Osteocyte (in vitro differentiated cells): ENCODE measurements around the gene PPP1R9A. TPM values are rescaled to one million over a fixed set of nuclear protein-coding genes. Genes with fewer than 3 reads are reported as not detected.

ENCODE experiments used
- DNase-seq: peaks from one replicate; pipeline ENCODE4 v3.0.0; 2021; ENCODE audit warnings: mixed read lengths; ENCODE audit not compliant: unreplicated experiment; ENCODE audit errors: extremely low spot score
- H3K27ac Mint-ChIP-seq: one replicate; pipeline ENCODE4 v1.8.0; 2021; ENCODE audit warnings: mild to moderate bottlenecking, mixed read lengths; ENCODE audit not compliant: unreplicated experiment
- H3K27me3 Mint-ChIP-seq: one replicate; pipeline ENCODE4 v1.8.0; 2021; ENCODE audit warnings: mixed read lengths; ENCODE audit not compliant: unreplicated experiment
- H3K36me3 Mint-ChIP-seq: one replicate; pipeline ENCODE4 v1.8.0; 2021; ENCODE audit warnings: mixed read lengths; ENCODE audit not compliant: unreplicated experiment
- H3K4me1 Mint-ChIP-seq: one replicate; pipeline ENCODE4 v1.8.0; 2021; ENCODE audit warnings: mixed read lengths; ENCODE audit not compliant: unreplicated experiment
- H3K4me3 Mint-ChIP-seq: one replicate; pipeline ENCODE4 v1.8.0; 2021; ENCODE audit warnings: mild to moderate bottlenecking, moderate library complexity, mixed read lengths; ENCODE audit not compliant: unreplicated experiment
- H3K9me3 Mint-ChIP-seq: one replicate; pipeline ENCODE4 v1.8.0; 2021; ENCODE audit warnings: mixed read lengths; ENCODE audit not compliant: unreplicated experiment
- CTCF ChIP-seq: fragments of 200-600 bp; sonication (generic); IDR thresholded peaks from 2 replicates; pipeline ENCODE4 v1.5.0; 2021; ENCODE audit warnings: antibody characterized with exemption, mild to moderate bottlenecking, moderate library complexity
- total RNA-seq: library from RNA; stranded (reverse); gene quantifications from 2 replicates; pipeline ENCODE4 v1.2.1, GENCODE V29; 2021

PPP1R9A gene
- total RNA-seq, 1 donor from 2014 or later = 3.4 TPM

GRCh38 chr7:95276114-95276513, 368.7 kb downstream of the PPP1R9A start:
- DNase-seq = no peak

DNA sequence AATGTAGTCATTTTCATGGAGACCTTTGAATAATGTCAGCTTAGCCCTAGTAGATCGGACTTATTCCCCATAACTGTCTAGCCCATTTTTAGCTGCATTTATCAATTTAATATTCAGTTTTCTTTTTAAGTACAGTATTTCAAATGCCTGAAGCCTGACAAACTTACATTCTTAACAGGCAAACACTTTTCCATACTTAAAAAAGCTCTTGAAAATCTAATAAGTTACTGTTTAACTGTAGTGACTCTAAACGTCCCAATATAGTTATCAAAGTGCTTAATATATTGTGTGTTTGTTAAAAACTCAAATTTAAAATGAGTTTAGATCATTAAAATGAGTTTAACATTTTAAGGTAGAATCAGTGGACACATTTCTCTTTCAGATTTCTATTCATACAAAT, 372.0 kb downstream of the PPP1R9A start:
- Mint-ChIP-seq H3K27me3 (peaks cover 4% of the 10 kb centered on the region), H3K4me1 (no peaks in the 10 kb centered on the region), H3K27ac (no peak overlapping the region), H3K36me3 (no peaks in the 10 kb centered on the region), H3K9me3 (no peaks in the 10 kb centered on the region), H3K4me3 (no peak overlapping the region)
- no peak for TF ChIP-seq CTCF
- DNase-seq = no peak

More at GRCh38 chr7:95276114-95276513, 368.7 kb downstream of the PPP1R9A start:
- no peak overlapping the region for H3K27ac Mint-ChIP-seq
- no peak overlapping the region for H3K4me3 Mint-ChIP-seq
- H3K36me3 Mint-ChIP-seq = no peaks in the 10 kb centered on the region
- H3K4me1 Mint-ChIP-seq = no peaks in the 10 kb centered on the region
- TF ChIP-seq CTCF = no peak
- H3K9me3 Mint-ChIP-seq = no peaks in the 10 kb centered on the region
- peaks cover 4% of the 10 kb centered on the region for H3K27me3 Mint-ChIP-seq

DNA sequence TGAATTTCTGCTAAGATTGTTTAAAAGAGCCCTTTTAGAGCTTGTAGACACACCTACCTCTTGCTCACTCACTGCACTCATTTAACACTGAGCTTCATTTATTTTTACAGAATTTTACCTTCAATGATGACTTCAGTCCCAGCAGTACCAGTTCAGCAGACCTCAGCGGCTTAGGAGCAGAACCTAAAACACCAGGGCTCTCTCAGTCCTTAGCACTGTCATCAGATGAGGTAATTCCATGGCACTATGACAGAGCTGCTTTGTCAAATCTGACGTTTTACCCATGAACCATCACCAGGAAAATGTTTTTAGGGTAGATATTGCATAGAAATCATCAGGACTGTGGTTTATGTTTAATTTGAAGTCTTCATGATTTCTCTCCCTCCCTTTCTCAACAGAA, 378.7 kb downstream of the PPP1R9A start:
- H3K27ac Mint-ChIP-seq = no peak overlapping the region
- no peak for TF ChIP-seq CTCF
- no peak for DNase-seq
- H3K4me3 Mint-ChIP-seq = no peak overlapping the region
- peaks cover 2% of the 10 kb centered on the region for H3K27me3 Mint-ChIP-seq
- no peaks in the 10 kb centered on the region for H3K36me3 Mint-ChIP-seq
- H3K4me1 Mint-ChIP-seq = no peaks in the 10 kb centered on the region
- H3K9me3 Mint-ChIP-seq = no peaks in the 10 kb centered on the region

DNA sequence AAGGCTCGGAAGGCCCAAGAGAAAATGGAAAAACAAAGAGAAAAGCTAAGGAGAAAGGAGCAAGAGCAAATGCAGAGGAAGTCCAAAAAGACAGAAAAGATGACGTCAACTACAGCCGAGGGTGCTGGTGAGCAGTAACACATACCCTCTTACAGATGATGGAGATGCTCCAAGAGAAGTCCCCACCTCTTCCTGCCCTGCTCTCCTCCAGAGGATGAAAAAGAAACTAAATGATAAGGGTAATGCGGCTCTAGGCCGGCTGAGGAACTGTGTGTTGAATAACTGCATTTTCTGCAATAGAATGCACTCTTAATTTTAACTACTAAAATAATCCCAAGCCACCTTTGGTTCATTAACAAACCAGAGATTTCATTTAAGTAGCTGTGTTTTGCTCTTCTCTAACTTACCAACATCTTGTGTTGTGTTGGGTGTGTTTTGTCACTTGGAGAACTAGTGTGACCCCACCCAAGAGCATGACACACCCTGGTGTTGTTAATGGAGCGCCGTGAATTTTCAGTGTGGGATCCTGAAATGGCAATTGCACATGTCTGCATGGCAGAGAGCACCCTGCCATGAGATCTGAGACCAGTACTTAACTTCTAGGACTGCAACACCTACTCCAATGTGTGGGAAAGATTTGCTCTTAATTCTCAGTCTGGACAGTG, 382.9 kb downstream of the PPP1R9A start:
- no peaks in the 10 kb centered on the region for H3K4me1 Mint-ChIP-seq
- H3K36me3 Mint-ChIP-seq = no peaks in the 10 kb centered on the region
- DNase-seq = no peak
- no peak overlapping the region for H3K4me3 Mint-ChIP-seq
- H3K27ac Mint-ChIP-seq = no peak overlapping the region
- H3K27me3 Mint-ChIP-seq = peaks cover 2% of the 10 kb centered on the region
- H3K9me3 Mint-ChIP-seq = no peaks in the 10 kb centered on the region
- TF ChIP-seq CTCF = no peak

DNA sequence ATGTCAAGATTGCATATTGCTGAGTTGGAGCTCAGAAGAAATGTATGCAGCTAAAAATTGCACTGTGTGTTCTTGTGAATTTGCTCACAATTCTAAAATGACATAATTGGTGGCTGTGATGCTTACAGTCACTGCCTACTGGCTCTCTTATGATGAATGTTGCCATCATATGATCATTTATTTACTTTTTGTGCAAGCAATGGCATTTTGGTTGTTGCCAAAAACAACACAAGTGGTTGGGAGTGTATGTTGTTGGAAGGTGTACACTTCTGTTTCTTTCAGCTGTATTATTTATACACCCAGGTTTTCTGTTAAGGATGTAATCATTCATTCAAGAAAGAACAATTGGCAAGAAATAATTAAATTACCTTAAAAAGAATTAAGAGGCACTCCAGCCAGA, 388.0 kb downstream of the PPP1R9A start:
- no peaks in the 10 kb centered on the region for H3K9me3 Mint-ChIP-seq
- peaks cover 12% of the 10 kb centered on the region for H3K27me3 Mint-ChIP-seq

More for the DNA sequence above, 388.0 kb downstream of the PPP1R9A start:
- H3K4me3 Mint-ChIP-seq = no peak overlapping the region
- no peak for DNase-seq
- H3K36me3 Mint-ChIP-seq = no peaks in the 10 kb centered on the region
- no peak for TF ChIP-seq CTCF
- no peaks in the 10 kb centered on the region for H3K4me1 Mint-ChIP-seq
- no peak overlapping the region for H3K27ac Mint-ChIP-seq
